HTR-8/SVneo (cell line): ENCODE measurements around the gene IL21R.

Experiments used
- DNase-seq: peaks from one replicate; pipeline ENCODE4 v3.0.0; 2011; ENCODE audit warnings: low spot score, mixed read lengths; ENCODE audit not compliant: insufficient read length
- FAIRE-seq: peaks from 2 replicates; lab custom pipeline; 2011; peaks lifted over from hg19 to GRCh38; lab: Jason Lieb, UNC

Gene IL21R

DNA sequence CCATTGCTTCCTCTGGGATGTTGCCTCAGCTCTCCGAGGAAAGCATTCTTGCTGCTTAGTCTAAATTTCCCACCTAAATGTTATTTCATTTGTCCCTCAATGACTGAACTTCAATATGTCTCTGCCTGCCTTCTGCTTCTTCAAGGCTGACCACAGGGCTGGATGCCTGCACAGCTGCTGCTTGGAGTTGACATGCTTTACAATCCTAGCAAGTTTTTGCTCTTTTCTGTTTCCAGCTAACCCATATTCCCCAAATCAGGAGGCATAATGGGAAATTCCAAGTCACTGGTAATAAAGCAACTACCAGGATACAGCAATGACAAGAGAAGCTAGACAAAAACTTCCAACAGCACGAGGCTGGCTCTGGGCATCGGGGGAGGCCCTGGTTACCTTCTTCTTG, 98.8 kb downstream of the IL21R start:
- DNase-seq (no peak), FAIRE-seq (no peak)
